HEK293T (cell line): Measurements from ENCODE around the gene SPSB3.

Experiments
- CTCF ChIA-PET: fragments of 350-600 bp; formaldehyde crosslinking; extraction: SDS; loops from one replicate; lab custom pipeline; 2021; ENCODE audit warnings: antibody characterized with exemption, inconsistent platforms; lab: Yijun Ruan, JAX
- POLR2A ChIA-PET: fragments of 350-600 bp; formaldehyde crosslinking; extraction: SDS; loops from one replicate; lab custom pipeline; 2020; ENCODE audit warnings: antibody characterized with exemption, inconsistent platforms; lab: Yijun Ruan, JAX
- DNase-seq: peaks from one replicate; pipeline ENCODE4 v3.0.0; 2012; ENCODE audit warnings: mixed read lengths; ENCODE audit errors: extremely low spot score
- ARNT ChIP-seq: fragments of 450-650 bp; IDR thresholded peaks from 2 replicates; pipeline ENCODE4 v1.6.1; 2017; ENCODE audit warnings: mild to moderate bottlenecking
- BHLHE40 ChIP-seq: fragments of 450-650 bp; IDR thresholded peaks from 2 replicates; pipeline ENCODE4 v1.6.1; 2016; ENCODE audit warnings: mild to moderate bottlenecking, moderate library complexity, borderline replicate concordance
- CTBP1 ChIP-seq: fragments of 450-650 bp; IDR thresholded peaks from 2 replicates; pipeline ENCODE4 v1.6.1; 2016; ENCODE audit warnings: borderline replicate concordance
- ELF4 ChIP-seq: fragments of 450-650 bp; IDR thresholded peaks from 2 replicates; pipeline ENCODE4 v1.6.1; 2017; ENCODE audit warnings: antibody characterized with exemption
- FOXA1 ChIP-seq: fragments of 450-650 bp; IDR thresholded peaks from 2 replicates; pipeline ENCODE4 v1.6.1; 2016; ENCODE audit warnings: mild to moderate bottlenecking
- FOXK2 ChIP-seq: fragments of 450-650 bp; IDR thresholded peaks from 2 replicates; pipeline ENCODE4 v1.6.1; 2016; ENCODE audit warnings: mild to moderate bottlenecking
- FOXM1 ChIP-seq: fragments of 450-650 bp; IDR thresholded peaks from 2 replicates; pipeline ENCODE4 v1.6.1; 2017; ENCODE audit warnings: mild to moderate bottlenecking, borderline replicate concordance
- HDGF ChIP-seq: fragments of 450-650 bp; IDR thresholded peaks from 2 replicates; pipeline ENCODE4 v1.6.1; 2017; ENCODE audit warnings: antibody characterized with exemption, borderline replicate concordance
- L3MBTL2 ChIP-seq: fragments of 450-650 bp; conservative IDR thresholded peaks from 2 replicates; pipeline ENCODE4 v1.6.1; 2016; ENCODE audit warnings: mild to moderate bottlenecking
- LEF1 ChIP-seq: fragments of 450-650 bp; IDR thresholded peaks from 2 replicates; pipeline ENCODE4 v1.6.1; 2017; ENCODE audit warnings: mild to moderate bottlenecking, borderline replicate concordance
- NFRKB ChIP-seq: fragments of 450-650 bp; IDR thresholded peaks from 2 replicates; pipeline ENCODE4 v1.6.1; 2016; ENCODE audit warnings: mild to moderate bottlenecking, moderate library complexity
- PKNOX1 ChIP-seq: fragments of 450-650 bp; IDR thresholded peaks from 2 replicates; pipeline ENCODE4 v1.6.1; 2016
- SP1 ChIP-seq: fragments of 450-650 bp; IDR thresholded peaks from 2 replicates; pipeline ENCODE4 v1.6.1; 2017
- SUZ12 ChIP-seq: fragments of 450-650 bp; IDR thresholded peaks from 2 replicates; pipeline ENCODE4 v1.6.1; 2016; ENCODE audit warnings: mild to moderate bottlenecking
- TARDBP ChIP-seq: fragments of 450-650 bp; IDR thresholded peaks from 2 replicates; pipeline ENCODE4 v1.6.1; 2016
- ZNF384 ChIP-seq: fragments of 450-650 bp; IDR thresholded peaks from 2 replicates; pipeline ENCODE4 v1.6.1; 2016

SPSB3 gene

GRCh38 chr16:1787056-1787321, 4.6 kb upstream of the SPSB3 start:
- DNase-seq, result no peak
- CTCF ChIA-PET, result no interaction called here
- POLR2A ChIA-PET, result no interaction called here
- TF ChIP-seq FOXM1 (no peak), LEF1 (no peak), FOXA1 (no peak), TARDBP (no peak), BHLHE40 (no peak), ELF4 (no peak), ARNT (no peak), SUZ12 (no peak), L3MBTL2 (no peak), SP1 (no peak), PKNOX1 (no peak), ZNF384 (no peak), FOXK2 (no peak), CTBP1 (no peak), HDGF (no peak), NFRKB (no peak)

GRCh38 chr16:1786242-1787055, 4.1 kb upstream of the SPSB3 start:
- no peak for DNase-seq
- CTCF ChIA-PET, result no interaction called here
- TF ChIP-seq ELF4, result no peak
- POLR2A ChIA-PET, result no interaction called here

- POLR2A ChIA-PET, result no interaction called here
Observed at GRCh38 chr16:1785846-1786170, 3.4 kb upstream of the SPSB3 start.

GRCh38 chr16:1784977-1785845, 2.8 kb upstream of the SPSB3 start:
- CTCF ChIA-PET, result no interaction called here
- DNase-seq, result no peak
- TF ChIP-seq ZNF384, result no peak
- TF ChIP-seq FOXA1, result no peak
- TF ChIP-seq FOXM1, result no peak
- TF ChIP-seq L3MBTL2, result no peak
- TF ChIP-seq HDGF, result no peak
- TF ChIP-seq PKNOX1, result no peak
- no peak for TF ChIP-seq TARDBP
- POLR2A ChIA-PET, result no interaction called here

More at GRCh38 chr16:1785846-1786170, 3.4 kb upstream of the SPSB3 start:
- CTCF ChIA-PET, result no interaction called here
- TF ChIP-seq FOXM1, result no peak
- no peak for TF ChIP-seq NFRKB
- no peak for TF ChIP-seq PKNOX1
- TF ChIP-seq ARNT, result no peak
- DNase-seq, result no peak

GRCh38 chr16:1781758-1782407, 488 bp downstream of the SPSB3 start:
- ChIA-PET POLR2A (interaction anchor here (0.8 to 3.3 kb wide), 13 partner anchors 9 to 183 kb away, joined by 3 to 71 read pairs (median 7); partner anchors contain the start of genes CRAMP1, EME2, FAHD1 and HAGH), CTCF (interaction anchor here (1.0 kb wide), 1 partner anchor 76 kb away, joined by 3 read pairs; the partner anchor contains the start of gene MAPK8IP3)
- TF ChIP-seq SP1 (no peak), LEF1 (0 out of 2 replicates have a peak, but pooled peaks have one; percentile 50), L3MBTL2 (peak; percentile 72; the same call in 1 of the 2 replicates), NFRKB (no peak)
- DNase-seq, result no peak

- ChIA-PET POLR2A (interaction anchor here (2.3 to 3.3 kb wide), 2 partner anchors 9 to 75 kb away, joined by 11 to 71 read pairs; partner anchors contain the start of genes EME2, MAPK8IP3, MRPS34 and NME3), CTCF (no interaction called here)
- no peak for TF ChIP-seq PKNOX1
- TF ChIP-seq L3MBTL2, result no peak
- no peak for TF ChIP-seq FOXA1
- no peak for TF ChIP-seq FOXM1
- TF ChIP-seq TARDBP, result no peak
- no peak for DNase-seq
Observed at GRCh38 chr16:1781254-1781653, 1.1 kb downstream of the SPSB3 start.
